GM18868 (cell line): ENCODE measurements around the gene LYAR.

Experiments
- ATAC-seq: cut with Tn5 transposase; IDR thresholded peaks from one replicate; pipeline ENCODE4 v1.9.1; 2021; ENCODE audit warnings: mild to moderate bottlenecking, moderate library complexity; ENCODE audit not compliant: unreplicated experiment

Gene LYAR

GRCh38 chr4:4317496-4318232 is 27.7 kb upstream of the LYAR start:
- ATAC-seq = no peak

GRCh38 chr4:4316150-4316495 is 26.2 kb upstream of the LYAR start:
- no peak for ATAC-seq

- ATAC-seq = no peak
These were observed 25.7 kb upstream of the LYAR start for GRCh38 chr4:4315461-4316149.

GRCh38 chr4:4311193-4311592 is 21.2 kb upstream of the LYAR start:
- no peak for ATAC-seq

- ATAC-seq = no peak
These were observed 19.0 kb upstream of the LYAR start for GRCh38 chr4:4308800-4309441.

GRCh38 chr4:4306920-4307319 is 17.0 kb upstream of the LYAR start:
- ATAC-seq = no peak

- ATAC-seq = no peak
These were observed 12.5 kb upstream of the LYAR start for GRCh38 chr4:4302416-4302815.

- ATAC-seq = no peak
These were observed 12.0 kb upstream of the LYAR start for GRCh38 chr4:4302001-4302400.

GRCh38 chr4:4299006-4299405 is 9.1 kb upstream of the LYAR start:
- ATAC-seq = no peak

- no peak for ATAC-seq
These were observed 6.4 kb upstream of the LYAR start for GRCh38 chr4:4296283-4296846.

GRCh38 chr4:4293279-4293678 is 3.3 kb upstream of the LYAR start:
- ATAC-seq = no peak

- ATAC-seq = peak; percentile 23
These were observed 385 bp downstream of the LYAR start for GRCh38 chr4:4289597-4289940.

GRCh38 chr4:4289055-4289454 is 899 bp downstream of the LYAR start:
- no peak for ATAC-seq

GRCh38 chr4:4288098-4288497 is 1.9 kb downstream of the LYAR start:
- ATAC-seq = no peak

GRCh38 chr4:4284827-4285618 is 4.9 kb downstream of the LYAR start:
- no peak for ATAC-seq

- ATAC-seq = no peak
These were observed 8.2 kb downstream of the LYAR start for GRCh38 chr4:4281787-4282186.

- no peak for ATAC-seq
These were observed 12.4 kb downstream of the LYAR start for GRCh38 chr4:4277531-4277930.

GRCh38 chr4:4274226-4274625 is 15.7 kb downstream of the LYAR start:
- no peak for ATAC-seq

GRCh38 chr4:4271912-4272311 is 18.0 kb downstream of the LYAR start:
- ATAC-seq = no peak

- no peak for ATAC-seq
These were observed 19.4 kb downstream of the LYAR start for GRCh38 chr4:4270529-4270928.

GRCh38 chr4:4269856-4270255 is 20.1 kb downstream of the LYAR start:
- no peak for ATAC-seq
